Erythroblast (primary cell): Measurements from ENCODE around the gene LAMA1.

ENCODE experiments used
- GATA1 ChIP-seq: IDR thresholded peaks from 2 replicates; pipeline ENCODE4 v1.6.1; 2011; ENCODE audit warnings: low read depth, mild to moderate bottlenecking, control low read depth, low read length, moderate library complexity
- POLR2A ChIP-seq: IDR thresholded peaks from 2 replicates; pipeline ENCODE4 v1.6.1; 2011; ENCODE audit warnings: mild to moderate bottlenecking, low read length

DNA sequence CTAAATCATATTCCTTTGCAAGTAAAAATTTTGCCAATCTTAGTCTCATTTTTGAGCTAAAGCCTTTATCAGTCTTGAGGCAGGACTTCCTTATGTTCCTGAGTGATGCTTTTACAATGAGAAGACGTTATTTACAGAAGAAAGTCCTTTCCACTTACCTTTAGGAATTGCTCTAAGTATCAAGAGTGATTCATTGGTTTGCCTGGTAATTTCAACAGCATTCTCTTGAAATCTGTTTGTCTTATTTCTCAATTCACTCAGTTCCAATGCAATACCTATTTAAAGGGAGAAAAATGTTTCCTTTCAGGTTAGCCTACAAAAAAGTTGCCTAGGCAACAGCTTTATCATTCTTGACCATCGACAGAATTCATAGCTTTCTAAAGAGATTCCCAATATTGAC lies 137.2 kb downstream of the LAMA1 start:
- no peak for TF ChIP-seq POLR2A
- no peak for TF ChIP-seq GATA1
